ENCODE data around the gene ZGRF1. TPM values are rescaled to one million over a fixed set of nuclear protein-coding genes. Genes with fewer than 3 reads are reported as not detected.

ZGRF1 gene

Small RNAs within 50 kb of the gene (microRNA-seq; reads per million reads assigned to microRNA genes)
- gene MIR302A: not detected
- gene MIR302B: not detected
- not detected for gene MIR302C
- gene MIR302D: not detected
- not detected for gene MIR367

All from HL-60 (cell line).